ENCODE measurements around the gene BAD. TPM values are rescaled to one million over a fixed set of nuclear protein-coding genes. Genes with fewer than 3 reads are reported as not detected.

BAD gene
- total RNA-seq, 1 experiment from 2014 or later = 23.3 TPM

DNA sequence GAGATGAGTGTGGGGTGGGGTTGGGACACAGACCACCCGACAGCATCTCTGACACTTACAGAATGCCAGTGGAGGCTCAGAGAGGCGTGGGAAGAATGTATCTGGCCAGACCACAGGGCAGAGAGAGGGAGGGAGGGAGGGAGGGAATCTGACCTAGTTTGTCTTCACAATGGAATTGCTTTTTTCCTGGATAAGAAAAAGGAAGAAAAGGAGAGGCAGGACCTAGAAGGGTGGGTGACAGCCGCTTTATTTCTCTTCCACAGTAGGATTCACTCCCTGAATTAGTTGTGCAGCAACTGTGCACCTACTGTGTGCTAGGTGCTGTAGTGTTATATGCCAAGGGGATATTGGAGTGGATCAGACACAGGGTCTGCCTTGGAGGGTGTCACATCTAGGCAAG, 10.3 kb upstream of the BAD start:
- peaks cover 92% of the 10 kb centered on the region for H3K27me3 ChIP-seq (ENCODE audit: insufficient read depth, low read length)
- H2BK15ac ChIP-seq (ENCODE audit: low read depth, low read length) = no peak overlapping the region
- H3K4me3 Mint-ChIP-seq = no peak overlapping the region
- H3K4ac ChIP-seq (ENCODE audit: low read depth, low read length) = no peak overlapping the region
- DNase-seq = no peak
- no peaks in the 10 kb centered on the region for H4K20me1 ChIP-seq (ENCODE audit: control insufficient read depth, insufficient read depth, insufficient read length)
- peaks cover 5 to 22% of the 10 kb centered on the region in 2 experiments for H3K4me1 Mint-ChIP-seq
- H2BK120ac ChIP-seq (ENCODE audit: low read depth, low read length, poor library complexity, severe bottlenecking) = no peak overlapping the region
- no peaks in the 10 kb centered on the region for H3K79me2 ChIP-seq (ENCODE audit: insufficient read depth, low read length)
- H3K56ac ChIP-seq (ENCODE audit: insufficient read length, low read depth, low read length) = no peak overlapping the region
- H3K18ac ChIP-seq (ENCODE audit: insufficient read length, low read depth, low read length) = no peak overlapping the region
- no peaks in the 10 kb centered on the region for H3K9me3 ChIP-seq (ENCODE audit: control insufficient read depth, low read depth, low read length)
- H3K27ac Mint-ChIP-seq = no peak overlapping the region
- no peak overlapping the region for H4K8ac ChIP-seq (replicated peaks; ENCODE audit: insufficient read length, low read depth, low read length)
- peaks cover 9% of the 10 kb centered on the region for H3K23me2 ChIP-seq (ENCODE audit: insufficient read length, low read depth, low read length, poor library complexity, severe bottlenecking)
- H3K9me3 Mint-ChIP-seq = peaks cover 0 to 3% of the 10 kb centered on the region in 2 experiments; a peak in 3 of 5 replicates
- no peaks in the 10 kb centered on the region for H3K79me1 ChIP-seq (ENCODE audit: insufficient read depth, low read depth, low read length, poor library complexity, severe bottlenecking)
- H3K4me1 ChIP-seq (ENCODE audit: insufficient read depth, low read length) = no peaks in the 10 kb centered on the region
- TF ChIP-seq, protein P1, sequence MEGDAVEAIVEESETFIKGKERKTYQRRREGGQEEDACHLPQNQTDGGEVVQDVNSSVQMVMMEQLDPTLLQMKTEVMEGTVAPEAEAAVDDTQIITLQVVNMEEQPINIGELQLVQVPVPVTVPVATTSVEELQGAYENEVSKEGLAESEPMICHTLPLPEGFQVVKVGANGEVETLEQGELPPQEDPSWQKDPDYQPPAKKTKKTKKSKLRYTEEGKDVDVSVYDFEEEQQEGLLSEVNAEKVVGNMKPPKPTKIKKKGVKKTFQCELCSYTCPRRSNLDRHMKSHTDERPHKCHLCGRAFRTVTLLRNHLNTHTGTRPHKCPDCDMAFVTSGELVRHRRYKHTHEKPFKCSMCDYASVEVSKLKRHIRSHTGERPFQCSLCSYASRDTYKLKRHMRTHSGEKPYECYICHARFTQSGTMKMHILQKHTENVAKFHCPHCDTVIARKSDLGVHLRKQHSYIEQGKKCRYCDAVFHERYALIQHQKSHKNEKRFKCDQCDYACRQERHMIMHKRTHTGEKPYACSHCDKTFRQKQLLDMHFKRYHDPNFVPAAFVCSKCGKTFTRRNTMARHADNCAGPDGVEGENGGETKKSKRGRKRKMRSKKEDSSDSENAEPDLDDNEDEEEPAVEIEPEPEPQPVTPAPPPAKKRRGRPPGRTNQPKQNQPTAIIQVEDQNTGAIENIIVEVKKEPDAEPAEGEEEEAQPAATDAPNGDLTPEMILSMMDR (conservative IDR thresholded peaks at IDR 0.05) = no peak
- no CpG with 5 or more reads among the region's 3 CpGs for WGBS (ENCODE audit: extremely low coverage, insufficient read length, low lambda C conversion rate)
- H2BK20ac ChIP-seq (ENCODE audit: low read depth, low read length, poor library complexity, severe bottlenecking) = no peak overlapping the region
- H3K4me2 ChIP-seq (ENCODE audit: insufficient read depth, insufficient read length, low read length) = no peak overlapping the region
- H2BK12ac ChIP-seq (ENCODE audit: insufficient read length, low read depth, low read length) = no peak overlapping the region
- no peak overlapping the region for H3K14ac ChIP-seq (ENCODE audit: insufficient read depth, low read length)
- no peak overlapping the region for H3T11ph ChIP-seq (ENCODE audit: low read length)
- peaks cover 93% of the 10 kb centered on the region for H3K27me3 Mint-ChIP-seq (ENCODE audit: low read depth)
- H2BK5ac ChIP-seq (ENCODE audit: insufficient read length, low read length) = no peak overlapping the region
- H4K5ac ChIP-seq (ENCODE audit: insufficient read length, low read depth, low read length) = no peak overlapping the region
- H3K9ac ChIP-seq (ENCODE audit: extremely low read depth, insufficient read length, low read length) = no peak overlapping the region
- H3K27ac ChIP-seq (ENCODE audit: insufficient read length, low read depth, low read length) = no peak overlapping the region
- H3K36me3 Mint-ChIP-seq (ENCODE audit: insufficient read depth in 1 of 3, low read depth in 3 of 3) = peaks cover 0 to 2% (median 0%) of the 10 kb centered on the region in 3 experiments; a peak in 2 of 7 replicates
- no peak overlapping the region for H2AK5ac ChIP-seq (ENCODE audit: insufficient read length, low read length)
- no peak overlapping the region for H2AFZ ChIP-seq (ENCODE audit: low read length)
- H3K23ac ChIP-seq (ENCODE audit: insufficient read length, low read depth, low read length) = no peak overlapping the region
- no peak overlapping the region for H4K91ac ChIP-seq (ENCODE audit: insufficient read length, low read depth, low read length)
